ENCODE results near the gene FRK.

FRK gene

DNA sequence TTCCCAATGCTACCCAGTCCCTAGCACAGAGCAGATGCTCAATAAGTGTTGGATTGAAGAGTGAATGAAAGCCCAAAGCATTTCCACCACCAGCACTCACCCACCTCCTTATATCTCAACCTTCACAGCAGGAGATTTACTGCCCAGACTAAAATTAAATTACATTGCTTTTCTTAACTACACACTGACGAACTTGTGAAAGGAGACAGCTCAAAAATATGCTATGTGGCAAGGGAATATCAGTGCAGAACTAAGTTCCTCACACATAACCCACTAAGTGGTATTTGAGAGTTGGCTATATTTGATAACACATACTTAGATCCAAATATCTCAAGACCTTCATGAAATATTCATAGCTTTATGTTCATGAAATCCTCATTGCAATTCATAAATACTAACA lies 137.7 kb downstream of the FRK start:
- in situ Hi-C loops (cut with HindIII; ENCODE audit: low sequenced_read_pairs): no loop called here
- TF ChIP-seq CTCF (IDR thresholded peaks at IDR 0.05; ENCODE audit: low read depth, low read length): no peak
- no peak overlapping the region for H3K4me3 ChIP-seq (ENCODE audit: low read depth, low read length)

DNA sequence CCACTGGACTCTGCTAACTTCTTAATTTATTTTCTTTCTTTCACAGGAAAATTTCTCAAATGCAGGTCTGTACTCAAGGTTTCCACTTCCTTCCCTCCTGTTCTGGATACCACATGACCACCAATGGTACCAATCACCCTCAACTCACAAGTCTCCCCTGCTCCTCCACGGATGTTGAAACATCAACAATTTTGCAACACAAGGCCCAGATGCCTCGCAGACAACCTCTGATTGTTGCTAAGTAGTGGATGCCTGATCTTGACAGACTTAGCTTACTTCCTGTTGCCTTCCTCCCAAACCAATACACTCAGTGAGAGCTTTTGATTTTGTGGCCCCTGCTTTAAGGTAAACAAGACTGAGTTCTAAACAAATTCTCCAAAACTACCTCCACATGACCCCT lies 146.6 kb downstream of the FRK start:
- no peak for DNase-seq (ENCODE audit: low read depth, low spot score)
- H3K4me3 ChIP-seq (ENCODE audit: low read depth, low read length): no peak overlapping the region
- no peak for TF ChIP-seq CTCF (IDR thresholded peaks at IDR 0.05; ENCODE audit: low read depth, low read length)
- in situ Hi-C loops (cut with HindIII; ENCODE audit: low sequenced_read_pairs): no loop called here

More for the DNA sequence above, 137.7 kb downstream of the FRK start:
- no peak for DNase-seq (ENCODE audit: low read depth, low spot score)

GRCh38 chr6:115909923-115910546 lies 150.7 kb downstream of the FRK start:
- no peak for DNase-seq (ENCODE audit: low read depth, low spot score)
- no peak overlapping the region for H3K4me3 ChIP-seq (ENCODE audit: low read depth, low read length)
- in situ Hi-C loops (cut with HindIII; ENCODE audit: low sequenced_read_pairs): no loop called here
- no peak for TF ChIP-seq CTCF (IDR thresholded peaks at IDR 0.05; ENCODE audit: low read depth, low read length)

- peak; percentile 54 for DNase-seq (ENCODE audit: low read depth, low spot score)
- in situ Hi-C loops (cut with HindIII; ENCODE audit: low sequenced_read_pairs): no loop called here
- no peak overlapping the region for H3K4me3 ChIP-seq (ENCODE audit: low read depth, low read length)
- no peak for TF ChIP-seq CTCF (IDR thresholded peaks at IDR 0.05; ENCODE audit: low read depth, low read length)
Observed at GRCh38 chr6:115908906-115909559, 151.7 kb downstream of the FRK start.

- no peak overlapping the region for H3K4me3 ChIP-seq (ENCODE audit: low read depth, low read length)
- no peak for DNase-seq (ENCODE audit: low read depth, low spot score)
- no peak for TF ChIP-seq CTCF (IDR thresholded peaks at IDR 0.05; ENCODE audit: low read depth, low read length)
- in situ Hi-C loops (cut with HindIII; ENCODE audit: low sequenced_read_pairs): no loop called here
Observed at GRCh38 chr6:115905471-115905870, 155.2 kb downstream of the FRK start.

DNA sequence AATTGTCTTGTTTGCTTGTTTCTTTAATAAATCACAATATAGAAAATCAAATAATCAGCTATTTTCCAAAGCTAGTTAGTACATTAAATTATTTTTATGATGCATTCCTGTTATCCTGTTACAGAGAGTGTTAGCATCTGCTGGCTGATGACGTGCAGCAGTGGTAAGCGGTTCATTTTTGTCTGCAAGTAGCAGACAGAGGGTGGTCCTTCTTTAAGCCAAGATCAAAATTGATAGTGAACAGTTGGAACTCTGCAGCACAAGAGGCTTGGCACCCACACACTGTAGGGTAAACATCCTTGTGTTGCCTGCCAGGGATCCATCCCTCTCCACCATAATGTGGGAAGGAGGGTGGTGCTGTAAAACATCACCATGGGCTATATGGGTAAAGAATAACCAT lies 158.3 kb downstream of the FRK start:
- in situ Hi-C loops (cut with HindIII; ENCODE audit: low sequenced_read_pairs): no loop called here
- DNase-seq (ENCODE audit: low read depth, low spot score): no peak
- H3K4me3 ChIP-seq (ENCODE audit: low read depth, low read length): no peak overlapping the region
- no peak for TF ChIP-seq CTCF (IDR thresholded peaks at IDR 0.05; ENCODE audit: low read depth, low read length)
